ENCODE data around the gene MAP2K3.

MAP2K3 gene

DNA sequence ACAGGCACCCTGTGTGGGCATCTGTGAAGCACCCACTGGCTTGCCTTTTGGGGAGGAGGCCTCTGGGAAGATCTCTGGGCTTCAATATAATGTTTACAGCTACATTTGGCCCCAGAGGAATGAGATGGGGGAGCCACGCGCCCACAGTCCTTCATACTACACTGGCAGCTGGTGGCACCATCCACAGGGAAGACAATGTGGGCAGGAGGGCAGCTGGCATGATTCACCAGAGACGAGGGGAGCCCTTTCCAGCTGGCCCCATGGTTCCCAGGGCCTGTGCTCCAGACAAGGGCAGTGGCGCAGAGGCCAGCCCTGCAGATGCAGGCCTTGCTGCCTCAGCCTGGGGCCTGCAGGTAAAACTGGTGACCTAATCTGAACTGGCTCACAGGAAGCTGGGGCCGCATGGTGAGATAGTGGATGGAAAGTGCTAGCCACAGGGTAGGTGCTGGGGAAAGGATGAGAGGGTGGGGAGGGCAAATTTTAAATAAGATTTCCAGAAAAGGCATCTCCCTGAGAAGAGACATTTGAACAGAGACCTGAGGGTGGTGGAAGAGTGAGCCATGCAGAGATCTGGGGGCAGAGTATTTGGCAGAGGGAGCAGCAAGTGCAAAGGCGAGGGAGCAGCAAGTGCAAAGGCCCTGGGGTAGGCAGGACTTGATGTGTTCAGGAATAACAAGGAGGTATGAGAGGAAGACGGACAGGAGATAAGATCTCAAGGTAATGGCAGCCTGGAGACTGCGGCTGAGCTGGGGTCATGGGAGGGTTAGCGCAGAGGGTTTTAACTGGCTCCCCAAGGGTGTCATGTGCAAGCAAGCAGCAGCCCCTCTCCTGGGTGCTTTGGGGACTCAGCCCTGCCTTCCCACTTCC lies 79.5 kb downstream of the MAP2K3 start:
- DNase-seq (ENCODE audit: low read depth): no peak
- TF ChIP-seq CTCF (IDR thresholded peaks at IDR 0.05; ENCODE audit: low read depth, low read length, missing control alignments): no peak
- no peak overlapping the region for H3K4me3 ChIP-seq (ENCODE audit: low read depth, low read length)

All from GM12864 (cell line).